Right renal cortex interstitium (tissue), 3 donors: ENCODE data around the gene PNPT1. TPM values are rescaled to one million over a fixed set of nuclear protein-coding genes. Genes with fewer than 3 reads are reported as not detected.
"Not testable (repeated sequence)": the region's sequence is repeated elsewhere in the genome, so short reads cannot be mapped to it uniquely, and the experiment has no call there.

Experiments
- DNase-seq, 3 donors: peaks; one replicate each; pipeline ENCODE4 v3.0.0-alpha.2; 2013; ENCODE audit warnings: low read depth in 3 of 3, low spot score in 2 of 3
- polyA plus RNA-seq, 3 donors: library from polyadenylated mRNA; unstranded; fragments of 120-200 nt; gene quantifications; one replicate each; pipeline ENCODE4 v1.2.1, GENCODE V29; 2013; ENCODE audit not compliant: insufficient read length in 3 of 3

The PNPT1 gene
- polyA plus RNA-seq, 3 donors: 22.8 to 29.4 (median 26.6) TPM

- DNase-seq: no peak
Observed at GRCh38 chr2:55601849-55602248, 91.8 kb downstream of the PNPT1 start.

- no peak for DNase-seq
Observed at GRCh38 chr2:55598056-55598795, 95.4 kb downstream of the PNPT1 start.

- DNase-seq: not testable (repeated sequence)
Observed at GRCh38 chr2:55596795-55597194, 96.8 kb downstream of the PNPT1 start.

GRCh38 chr2:55595536-55595935 lies 98.1 kb downstream of the PNPT1 start:
- DNase-seq: no peak

GRCh38 chr2:55592130-55592529 lies 101.5 kb downstream of the PNPT1 start:
- DNase-seq: no peak

GRCh38 chr2:55590810-55591440 lies 102.7 kb downstream of the PNPT1 start:
- DNase-seq: no peak

GRCh38 chr2:55585451-55586080 lies 108.1 kb downstream of the PNPT1 start:
- no peak for DNase-seq

Other genes with a start within 250 kb of the PNPT1 start
- gene CFAP36, start 174.1 kb downstream of the PNPT1 start, polyA plus RNA-seq: 100 to 1,000 TPM in 2 of 3 donors, 10 to 100 TPM in 1; 95.3 to 104 (median 101) TPM
- 10 to 100 TPM; 77.9 to 84.6 (median 82.0) TPM for gene PPP4R3B, start 76.2 kb downstream of the PNPT1 start, polyA plus RNA-seq
- gene EFEMP1, start 229.9 kb upstream of the PNPT1 start, polyA plus RNA-seq: 100 to 1,000 TPM in 2 of 3 donors, 10 to 100 TPM in 1; 91.9 to 111 (median 107) TPM